Central memory CD8-positive, alpha-beta T cell (primary cell): ENCODE measurements around the gene GAS2L1.

Experiments used
- ATAC-seq: fragments of 150-1000 bp; cut with Tn5 transposase; replicated peaks from 2 replicates; pipeline ENCODE4 v1.10.0; 2022; ENCODE audit warnings: mild to moderate bottlenecking, moderate FRiP score, moderate number of reproducible peaks; ENCODE audit not compliant: poor library complexity, severe bottlenecking; ENCODE audit errors: extremely low read depth
- DNase-seq, 2 donors: peaks; one replicate each; pipeline ENCODE4 v3.0.0; 2021; ENCODE audit warnings: low spot score in 2 of 2
- H3K27ac Mint-ChIP-seq: one replicate; pipeline ENCODE4 v1.8.0; 2022; ENCODE audit warnings: low read depth, mild to moderate bottlenecking, moderate library complexity, mixed read lengths
- H3K27me3 Mint-ChIP-seq: one replicate; pipeline ENCODE4 v1.8.0; 2022; ENCODE audit warnings: mixed read lengths
- H3K36me3 Mint-ChIP-seq: one replicate; pipeline ENCODE4 v1.8.0; 2022; ENCODE audit warnings: mild to moderate bottlenecking, moderate library complexity, mixed read lengths; ENCODE audit not compliant: insufficient read depth
- H3K4me1 Mint-ChIP-seq: one replicate; pipeline ENCODE4 v1.8.0; 2022; ENCODE audit warnings: mixed read lengths
- H3K4me3 Mint-ChIP-seq: one replicate; pipeline ENCODE4 v1.8.0; 2022; ENCODE audit warnings: mild to moderate bottlenecking, moderate library complexity, mixed read lengths
- H3K9me3 Mint-ChIP-seq: one replicate; pipeline ENCODE4 v1.8.0; 2022; ENCODE audit warnings: mixed read lengths

The GAS2L1 gene

GRCh38 chr22:29328566-29329500 lies 22.4 kb downstream of the GAS2L1 start:
- Mint-ChIP-seq H3K4me1 (no peaks in the 10 kb centered on the region), H3K27me3 (no peaks in the 10 kb centered on the region), H3K27ac (no peak overlapping the region), H3K36me3 (peaks cover 11% of the 10 kb centered on the region), H3K9me3 (no peaks in the 10 kb centered on the region), H3K4me3 (no peak overlapping the region)
- no peak for ATAC-seq
- no peak for DNase-seq

- no peak overlapping the region for H3K4me3 Mint-ChIP-seq
- ATAC-seq: no peak
- H3K9me3 Mint-ChIP-seq: no peaks in the 10 kb centered on the region
- peaks cover 11% of the 10 kb centered on the region for H3K36me3 Mint-ChIP-seq
- H3K27ac Mint-ChIP-seq: no peak overlapping the region
- DNase-seq: no peak
- no peaks in the 10 kb centered on the region for H3K4me1 Mint-ChIP-seq
- H3K27me3 Mint-ChIP-seq: no peaks in the 10 kb centered on the region
Measured at GRCh38 chr22:29329581-29329980, 23.1 kb downstream of the GAS2L1 start.

GRCh38 chr22:29330291-29330690 lies 23.8 kb downstream of the GAS2L1 start:
- ATAC-seq (no peak), DNase-seq (no peak)
- H3K27ac Mint-ChIP-seq: no peak overlapping the region
- peaks cover 11% of the 10 kb centered on the region for H3K36me3 Mint-ChIP-seq
- H3K9me3 Mint-ChIP-seq: no peaks in the 10 kb centered on the region
- H3K27me3 Mint-ChIP-seq: no peaks in the 10 kb centered on the region
- H3K4me3 Mint-ChIP-seq: no peak overlapping the region
- H3K4me1 Mint-ChIP-seq: no peaks in the 10 kb centered on the region

- Mint-ChIP-seq H3K9me3 (no peaks in the 10 kb centered on the region), H3K27ac (no peak overlapping the region), H3K27me3 (no peaks in the 10 kb centered on the region), H3K4me3 (no peak overlapping the region), H3K36me3 (peaks cover 11% of the 10 kb centered on the region), H3K4me1 (no peaks in the 10 kb centered on the region)
- no peak for DNase-seq
- no peak for ATAC-seq
Measured at GRCh38 chr22:29330753-29331152, 24.3 kb downstream of the GAS2L1 start.

- Mint-ChIP-seq H3K27me3 (no peaks in the 10 kb centered on the region), H3K9me3 (no peaks in the 10 kb centered on the region), H3K36me3 (peaks cover 13% of the 10 kb centered on the region), H3K27ac (no peak overlapping the region), H3K4me1 (no peaks in the 10 kb centered on the region), H3K4me3 (no peak overlapping the region)
- DNase-seq (no peak), ATAC-seq (no peak)
Measured at GRCh38 chr22:29331213-29331612, 24.8 kb downstream of the GAS2L1 start.

- Mint-ChIP-seq H3K27me3 (no peaks in the 10 kb centered on the region), H3K36me3 (peaks cover 16% of the 10 kb centered on the region), H3K27ac (no peak overlapping the region)
Measured at GRCh38 chr22:29331658-29332300, 25.3 kb downstream of the GAS2L1 start.

GRCh38 chr22:29332886-29333496 lies 26.5 kb downstream of the GAS2L1 start:
- DNase-seq: no peak
- Mint-ChIP-seq H3K4me1 (no peaks in the 10 kb centered on the region), H3K27me3 (no peaks in the 10 kb centered on the region), H3K36me3 (peaks cover 17% of the 10 kb centered on the region), H3K4me3 (no peak overlapping the region), H3K9me3 (no peaks in the 10 kb centered on the region), H3K27ac (peak overlapping the region; percentile 44)
- no peak for ATAC-seq

More at GRCh38 chr22:29331658-29332300, 25.3 kb downstream of the GAS2L1 start:
- H3K4me3 Mint-ChIP-seq: no peak overlapping the region
- ATAC-seq (no peak), DNase-seq (no peak)
- no peaks in the 10 kb centered on the region for H3K9me3 Mint-ChIP-seq
- no peaks in the 10 kb centered on the region for H3K4me1 Mint-ChIP-seq

- H3K27ac Mint-ChIP-seq: no peak overlapping the region
- no peaks in the 10 kb centered on the region for H3K9me3 Mint-ChIP-seq
- H3K36me3 Mint-ChIP-seq: peaks cover 25% of the 10 kb centered on the region
Measured at GRCh38 chr22:29334148-29334547, 27.7 kb downstream of the GAS2L1 start.

GRCh38 chr22:29334696-29335344 lies 28.4 kb downstream of the GAS2L1 start:
- H3K36me3 Mint-ChIP-seq: peaks cover 31% of the 10 kb centered on the region
- no peak overlapping the region for H3K27ac Mint-ChIP-seq

More at GRCh38 chr22:29334148-29334547, 27.7 kb downstream of the GAS2L1 start:
- H3K4me3 Mint-ChIP-seq: no peak overlapping the region
- ATAC-seq (no peak), DNase-seq (no peak)
- no peaks in the 10 kb centered on the region for H3K27me3 Mint-ChIP-seq
- H3K4me1 Mint-ChIP-seq: no peaks in the 10 kb centered on the region

GRCh38 chr22:29335656-29336055 lies 29.2 kb downstream of the GAS2L1 start:
- Mint-ChIP-seq H3K27ac (no peak overlapping the region), H3K4me1 (no peaks in the 10 kb centered on the region), H3K27me3 (no peaks in the 10 kb centered on the region), H3K9me3 (no peaks in the 10 kb centered on the region), H3K4me3 (no peak overlapping the region), H3K36me3 (peaks cover 35% of the 10 kb centered on the region)
- ATAC-seq: no peak
- no peak for DNase-seq

More at GRCh38 chr22:29334696-29335344, 28.4 kb downstream of the GAS2L1 start:
- H3K4me3 Mint-ChIP-seq: no peak overlapping the region
- no peaks in the 10 kb centered on the region for H3K9me3 Mint-ChIP-seq
- no peak for DNase-seq
- H3K27me3 Mint-ChIP-seq: no peaks in the 10 kb centered on the region
- no peak for ATAC-seq
- no peaks in the 10 kb centered on the region for H3K4me1 Mint-ChIP-seq

- no peak for ATAC-seq
- Mint-ChIP-seq H3K27me3 (no peaks in the 10 kb centered on the region), H3K4me1 (no peaks in the 10 kb centered on the region), H3K4me3 (no peak overlapping the region), H3K36me3 (peaks cover 37% of the 10 kb centered on the region), H3K9me3 (no peaks in the 10 kb centered on the region), H3K27ac (no peak overlapping the region)
- DNase-seq: no peak
Measured at GRCh38 chr22:29336751-29337490, 30.5 kb downstream of the GAS2L1 start.
